IPS DF 4.7 (cell line): ENCODE measurements around the gene CFAP45.

Experiments
- DNase-seq: peaks from one replicate; pipeline ENCODE4 v3.0.0-alpha.2; 2013; ENCODE audit warnings: low spot score; ENCODE audit errors: extremely low read depth

The CFAP45 gene

DNA sequence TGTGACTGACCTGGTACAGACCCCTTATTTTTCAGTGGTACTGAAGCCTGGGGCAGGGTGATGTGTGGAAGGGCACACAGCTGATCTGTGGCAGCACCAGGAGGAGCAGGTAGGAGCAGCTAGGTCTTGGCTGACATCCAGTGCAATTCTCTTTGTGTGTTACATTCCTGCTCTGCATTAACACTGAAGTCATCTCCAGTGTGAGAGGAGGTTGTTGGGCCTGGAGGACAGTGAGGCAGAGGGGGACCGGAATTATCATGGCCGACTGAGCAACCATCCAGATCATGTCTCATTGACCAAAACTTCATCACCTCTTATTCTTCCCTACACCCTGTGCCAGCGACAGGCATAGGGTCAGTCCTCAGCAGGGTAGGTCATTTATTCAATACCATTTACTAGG lies 71.8 kb downstream of the CFAP45 start:
- DNase-seq = no peak

DNA sequence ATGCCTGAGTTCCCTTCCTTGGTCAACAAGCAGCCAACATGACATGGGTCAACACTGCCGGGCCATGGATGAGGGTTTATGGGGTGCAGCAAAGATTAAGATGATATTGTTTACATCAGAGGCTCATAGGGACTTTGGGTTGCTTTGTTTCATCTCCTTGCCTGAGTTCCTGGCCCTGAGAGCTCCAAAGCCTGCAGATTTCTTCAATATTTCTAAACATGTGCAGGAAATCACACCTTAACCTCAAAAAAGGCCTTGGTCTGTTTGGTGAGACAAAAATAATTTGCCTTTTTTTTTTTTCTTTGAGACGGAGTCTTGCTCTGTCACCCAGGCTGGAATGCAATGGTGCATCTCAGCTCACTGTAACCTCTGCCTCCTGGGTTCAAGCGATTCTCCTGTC lies 72.4 kb downstream of the CFAP45 start:
- no peak for DNase-seq

DNA sequence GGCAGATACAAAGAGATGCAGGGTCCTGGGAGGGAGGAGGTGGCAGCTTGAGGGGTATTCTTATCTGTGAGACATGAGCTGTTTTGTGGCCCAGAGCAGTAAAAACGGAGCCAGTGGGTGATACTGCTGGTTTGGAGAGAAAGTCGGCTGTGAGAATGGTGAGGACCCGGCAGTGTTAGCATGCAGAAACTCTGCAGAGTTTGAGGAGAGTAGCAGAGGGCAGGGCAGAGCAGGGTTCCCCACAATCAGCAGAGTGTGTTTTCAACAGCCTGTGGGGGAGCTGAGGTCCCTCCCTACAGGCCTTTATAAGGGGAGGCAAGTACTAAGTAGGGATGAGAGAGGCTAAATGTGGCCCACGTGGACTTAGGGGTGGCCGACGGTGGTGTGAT lies 72.9 kb downstream of the CFAP45 start:
- DNase-seq = no peak

DNA sequence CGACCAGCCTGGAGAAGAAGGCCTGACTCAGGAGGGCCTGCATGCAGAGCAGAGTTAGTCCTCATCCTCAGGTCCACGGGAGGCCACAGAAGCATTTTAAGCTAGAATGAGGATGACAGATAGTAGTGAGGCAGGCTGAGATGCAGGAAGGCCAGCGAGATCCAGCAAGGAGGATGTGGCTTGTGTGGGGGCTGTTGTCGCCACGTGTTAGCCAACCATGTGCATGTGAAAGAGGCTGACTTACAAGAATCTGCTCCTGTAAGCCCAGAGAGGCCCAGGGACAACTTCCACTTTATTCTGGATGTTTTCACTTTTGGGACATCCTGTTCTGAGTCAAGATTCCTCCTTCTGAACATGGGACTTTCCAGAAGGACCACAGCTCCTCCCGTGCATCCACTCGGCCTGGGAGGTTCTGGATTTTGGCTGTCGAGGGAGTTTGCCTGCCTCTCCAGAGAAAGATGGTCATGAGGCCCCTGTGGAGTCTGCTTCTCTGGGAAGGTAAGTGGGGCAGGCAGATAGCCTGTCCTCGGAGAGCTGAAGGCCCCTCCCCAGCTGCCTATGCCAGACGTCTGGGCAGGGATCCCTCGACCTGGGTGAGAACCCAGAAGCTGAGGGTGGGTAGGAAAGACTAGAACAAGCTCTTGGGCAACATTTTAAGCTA lies 73.4 kb downstream of the CFAP45 start, which contains the start of gene SLAMF8:
TSS of gene SLAMF8 (plus strand) at position 433 of the 661 bp plus-strand sequence. CDS start at position 459, 26 bp downstream.
- no peak for DNase-seq

DNA sequence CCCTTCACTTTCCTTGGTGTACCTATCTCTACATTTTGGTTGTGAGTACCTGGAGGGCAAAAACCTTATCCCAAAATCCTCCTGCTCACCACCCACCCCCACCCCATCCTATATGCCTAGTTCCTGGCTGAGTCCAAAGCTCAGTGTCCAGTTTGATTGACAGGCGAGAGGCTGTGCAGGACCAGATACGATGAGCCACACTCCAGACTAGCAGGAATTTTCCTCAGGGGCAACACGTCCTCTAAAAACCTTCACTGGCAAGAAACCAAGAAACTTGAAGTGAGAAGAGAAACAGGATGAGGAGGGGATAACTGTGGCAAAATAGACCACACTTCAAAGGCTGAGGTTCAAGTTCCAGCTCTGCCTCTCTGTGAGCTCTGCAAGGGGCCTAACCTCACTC lies 74.4 kb downstream of the CFAP45 start:
- no peak for DNase-seq

DNA sequence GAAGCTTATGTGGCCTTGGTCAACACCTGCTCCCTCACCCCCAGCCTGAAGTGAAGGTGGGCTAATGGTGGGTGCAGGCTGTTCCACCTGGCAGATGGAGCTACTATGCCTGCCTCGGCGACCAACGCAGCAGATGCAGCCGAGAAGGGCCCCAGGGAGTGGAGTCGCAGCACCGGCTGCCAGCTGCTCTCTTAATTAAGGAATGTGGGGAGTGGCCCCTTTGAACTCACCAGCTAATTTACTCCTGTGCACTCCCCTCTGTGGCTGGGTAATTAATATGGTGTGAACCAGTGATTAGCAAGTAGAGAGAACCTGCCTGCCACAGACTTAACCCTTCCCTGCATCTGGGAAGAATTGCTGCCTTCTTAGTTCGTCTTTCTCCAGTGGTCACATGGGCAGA lies 76.6 kb downstream of the CFAP45 start:
- DNase-seq = no peak
